GM21723 (cell line): ENCODE results near the gene LMX1A.

Experiments used
- ATAC-seq: cut with Tn5 transposase; IDR thresholded peaks from one replicate; pipeline ENCODE4 v1.9.1; 2021; ENCODE audit warnings: mild to moderate bottlenecking, moderate library complexity; ENCODE audit not compliant: unreplicated experiment

The LMX1A gene

DNA sequence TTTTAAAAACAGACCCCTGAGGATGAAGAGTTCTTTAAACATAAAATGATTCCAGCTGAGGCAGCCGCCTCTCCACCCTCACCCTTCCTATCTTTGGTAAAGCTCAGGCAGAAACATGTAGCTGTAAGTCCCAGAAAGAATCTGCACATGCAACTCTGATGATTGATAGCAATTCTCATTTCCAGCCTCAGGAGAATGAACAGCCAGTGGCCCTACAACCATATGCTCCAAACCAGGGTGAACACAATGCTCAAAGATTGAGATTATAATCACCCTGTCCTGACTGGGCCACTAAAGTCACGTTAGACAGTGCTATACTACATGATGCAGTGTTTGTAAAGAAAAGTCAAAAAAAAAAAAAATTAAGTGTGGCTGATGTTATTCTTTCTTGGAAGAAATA lies 80.2 kb downstream of the LMX1A start:
- no peak for ATAC-seq

DNA sequence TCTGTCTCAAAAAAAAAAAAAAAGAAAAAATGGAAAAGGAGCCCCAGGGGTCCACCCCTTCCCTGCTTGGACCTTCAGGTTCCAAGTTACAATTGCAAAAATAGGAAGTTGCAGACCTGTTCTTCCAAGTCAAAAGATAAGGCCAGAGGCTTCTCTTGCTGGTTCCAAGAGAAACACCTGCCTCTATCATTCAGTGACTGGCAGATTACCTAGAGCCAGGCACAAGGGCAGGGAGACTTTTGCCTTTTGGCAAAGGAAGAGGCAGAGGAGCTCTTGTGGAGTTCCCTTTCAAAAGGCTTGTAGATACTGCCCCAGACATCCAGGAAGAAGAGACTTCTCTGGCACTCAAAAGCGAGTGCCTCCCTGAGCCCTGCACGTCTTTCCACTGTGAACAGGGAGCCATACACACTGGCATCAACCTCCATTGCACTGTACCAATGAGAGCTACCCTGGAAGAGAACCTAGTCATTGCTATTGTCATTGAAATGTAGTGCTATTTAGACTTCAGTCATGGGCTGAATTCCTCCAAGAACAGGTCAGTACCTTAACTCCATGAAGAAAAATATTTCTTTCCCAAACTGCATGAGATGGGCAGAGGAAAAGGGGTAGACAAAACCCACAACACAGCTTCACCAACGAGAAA lies 91.2 kb downstream of the LMX1A start:
- no peak for ATAC-seq

- no peak for ATAC-seq
Observed at GRCh38 chr1:165259706-165260428, 96.6 kb downstream of the LMX1A start.

DNA sequence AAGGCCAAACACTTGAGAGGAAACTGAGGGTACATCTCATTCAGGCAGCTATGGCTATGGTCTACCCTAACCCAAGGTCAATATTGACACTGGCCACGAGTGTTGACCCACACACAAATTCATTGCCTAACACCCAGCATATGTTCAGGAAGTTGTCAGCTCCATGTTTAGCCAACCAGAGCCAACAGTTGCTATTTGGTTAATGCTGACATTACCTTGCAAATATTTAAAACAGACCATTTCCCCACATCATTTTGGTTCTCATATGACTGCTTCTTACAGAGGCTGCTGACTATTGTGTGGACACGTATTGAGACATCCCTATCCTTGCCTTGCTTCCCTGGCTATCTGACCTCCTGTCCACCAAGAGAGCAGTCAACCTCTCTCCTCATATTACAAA lies 97.3 kb downstream of the LMX1A start:
- ATAC-seq = no peak

DNA sequence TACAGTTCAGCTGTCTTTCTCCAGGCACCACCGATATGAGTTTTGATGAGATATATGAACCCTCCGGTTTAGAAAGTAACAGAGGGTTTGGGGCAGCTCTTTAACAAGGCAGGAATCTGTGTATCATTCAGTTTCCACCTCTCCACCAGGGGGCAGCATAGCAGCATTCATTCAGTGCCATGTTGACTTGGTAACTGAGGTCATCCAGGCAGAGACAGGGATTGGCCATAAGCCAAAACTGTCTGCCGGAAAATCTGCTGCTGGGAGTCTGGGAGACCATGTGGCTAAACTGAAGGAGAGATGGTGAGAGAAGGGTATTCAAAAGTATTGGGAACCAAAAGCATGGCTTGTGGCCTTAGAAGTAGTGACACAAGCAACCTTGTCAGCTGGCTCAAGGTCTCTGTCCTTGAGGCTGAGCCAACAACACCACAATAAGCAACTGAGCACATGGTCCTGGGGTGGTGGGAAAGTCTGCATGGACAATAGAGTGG lies 98.5 kb downstream of the LMX1A start:
- ATAC-seq = peak; percentile 74

- ATAC-seq = no peak
Observed at GRCh38 chr1:165254896-165255625, 101.5 kb downstream of the LMX1A start.

DNA sequence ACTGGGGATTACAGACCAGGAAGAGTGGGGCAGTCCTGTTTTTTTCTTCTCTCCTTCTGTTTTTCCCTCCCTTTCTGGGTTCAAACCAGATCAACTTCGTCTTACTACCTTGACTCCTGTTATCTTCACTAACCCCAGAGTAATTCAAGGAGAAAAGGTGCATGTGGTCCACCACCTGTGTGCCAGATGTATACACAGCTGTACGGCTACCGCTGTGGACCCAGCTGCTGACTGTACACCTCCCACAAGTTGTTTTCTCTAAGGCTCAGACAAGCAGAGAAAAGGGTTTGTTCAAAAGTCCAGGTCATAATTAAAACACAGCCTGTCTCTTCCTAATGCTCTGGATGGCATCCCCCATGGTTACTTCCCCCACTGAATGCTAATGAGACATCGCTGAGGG lies 102.1 kb downstream of the LMX1A start:
- ATAC-seq = no peak

- no peak for ATAC-seq
Observed at GRCh38 chr1:165253818-165254254, 102.7 kb downstream of the LMX1A start.

DNA sequence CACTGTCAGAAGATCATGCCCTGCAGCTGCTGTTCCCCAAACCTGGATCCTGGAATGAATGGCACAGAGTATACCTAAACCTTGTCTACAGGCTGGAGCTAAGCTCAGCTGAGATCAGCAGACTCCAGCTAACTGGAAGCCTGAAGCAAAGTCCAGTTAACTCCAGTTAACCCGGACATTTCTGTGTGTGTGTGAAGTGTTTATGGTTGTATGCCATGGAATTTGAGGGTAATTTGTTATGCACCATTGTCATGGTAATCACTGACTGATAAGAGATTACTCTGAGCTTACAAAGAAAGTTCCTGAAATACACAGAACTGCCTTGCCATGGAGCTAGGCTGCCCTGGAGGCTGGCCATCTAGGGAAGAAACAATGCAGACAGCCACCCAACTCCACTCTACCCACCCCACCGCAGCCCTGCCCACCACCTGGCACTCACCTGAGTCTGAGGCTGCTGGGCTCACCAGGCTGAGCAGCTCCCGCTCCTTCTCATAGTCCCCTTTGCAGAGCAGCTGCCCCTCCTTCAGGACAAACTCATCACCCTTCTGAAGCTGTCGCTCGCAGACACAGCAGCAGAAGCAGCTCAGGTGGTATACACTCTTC lies 107.4 kb downstream of the LMX1A start:
- ATAC-seq = no peak

DNA sequence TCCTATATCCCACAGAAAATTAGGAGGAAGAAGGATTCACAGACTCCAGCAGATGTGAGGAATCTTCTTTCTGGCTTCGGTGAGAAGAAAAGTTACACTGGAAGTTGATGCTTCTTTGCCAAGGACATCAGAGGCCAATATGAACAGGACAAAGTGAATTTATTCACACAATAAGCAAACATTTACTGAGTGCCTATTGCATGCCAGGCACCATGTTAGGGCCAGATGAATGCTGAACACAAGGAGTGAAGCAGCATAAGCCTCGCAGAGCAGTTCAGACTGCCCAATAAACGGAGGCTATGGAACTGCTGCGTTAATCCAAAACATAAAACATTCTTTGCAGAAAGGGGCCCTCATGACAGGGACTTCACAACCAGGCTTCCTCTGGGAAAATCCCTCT lies 114.6 kb downstream of the LMX1A start:
- ATAC-seq = no peak

DNA sequence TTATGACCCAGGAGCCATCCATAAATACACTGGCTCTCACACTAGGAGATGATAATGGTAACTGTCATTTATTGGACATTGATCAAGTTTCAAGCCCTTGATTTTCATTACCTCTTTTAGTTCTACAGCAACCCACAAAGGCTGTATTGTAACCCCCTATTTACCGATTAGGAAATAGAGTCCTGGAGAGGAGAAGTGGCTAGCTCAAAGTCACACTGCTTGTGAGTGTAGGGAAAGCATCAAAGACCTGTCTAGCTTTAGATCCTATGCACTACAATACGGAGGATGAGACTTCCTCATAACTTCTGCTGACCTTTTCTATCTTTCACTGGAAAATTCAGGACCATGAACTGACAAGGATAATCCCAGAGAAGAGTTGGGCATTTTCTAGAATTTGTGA lies 115.2 kb downstream of the LMX1A start:
- no peak for ATAC-seq

- ATAC-seq = no peak
Observed at GRCh38 chr1:165240492-165240891, 116.0 kb downstream of the LMX1A start.

DNA sequence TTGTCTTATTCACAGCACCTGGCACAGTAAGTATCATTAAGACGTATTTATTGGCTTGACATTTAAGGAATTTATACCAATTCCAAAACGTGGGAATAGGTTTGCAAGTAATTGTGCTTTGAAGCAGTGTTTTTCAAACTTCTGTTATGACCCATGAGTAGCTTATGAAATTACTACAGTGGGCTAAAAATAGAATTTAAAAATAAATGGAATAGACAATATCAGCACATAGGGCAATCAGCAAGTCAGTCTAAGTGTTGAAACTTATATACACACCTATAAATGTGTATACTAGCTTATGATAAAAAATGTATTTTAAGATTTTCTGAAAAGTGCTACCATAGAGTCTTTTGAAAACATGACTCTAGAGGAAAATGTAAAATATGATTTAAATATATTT lies 116.6 kb downstream of the LMX1A start:
- ATAC-seq = no peak

- ATAC-seq = no peak
Observed at GRCh38 chr1:165235777-165236291, 120.7 kb downstream of the LMX1A start.

DNA sequence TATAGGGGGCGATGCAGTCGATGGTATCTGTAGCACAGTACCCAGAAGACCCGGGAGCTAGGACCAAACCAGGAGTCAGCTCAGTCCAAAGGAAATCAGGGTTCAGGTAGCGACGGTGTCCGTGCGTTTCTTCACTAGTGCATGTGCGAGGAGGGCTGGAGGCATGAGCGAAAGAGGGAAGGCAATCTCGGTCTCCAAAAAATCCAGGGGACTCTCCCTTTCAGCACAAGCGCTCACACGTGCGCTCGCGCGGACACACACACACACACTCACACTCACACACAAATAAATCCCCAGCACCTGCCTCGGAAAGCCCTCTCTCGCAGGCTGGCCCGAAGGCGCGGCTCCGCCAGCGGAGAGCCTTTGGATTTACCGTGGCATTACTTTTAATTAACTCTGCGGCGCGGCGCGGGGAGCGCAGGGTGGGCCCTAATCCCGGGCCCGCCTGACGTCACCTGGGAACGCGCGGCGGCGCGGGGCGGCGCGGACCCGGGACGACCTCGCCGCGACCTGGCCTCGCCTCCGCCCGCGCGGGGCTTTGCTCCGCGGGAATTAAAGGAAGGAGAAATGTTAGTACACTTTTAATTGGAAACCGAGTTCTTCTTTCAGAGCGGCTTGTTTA lies 121.2 kb downstream of the LMX1A start:
- ATAC-seq = no peak

DNA sequence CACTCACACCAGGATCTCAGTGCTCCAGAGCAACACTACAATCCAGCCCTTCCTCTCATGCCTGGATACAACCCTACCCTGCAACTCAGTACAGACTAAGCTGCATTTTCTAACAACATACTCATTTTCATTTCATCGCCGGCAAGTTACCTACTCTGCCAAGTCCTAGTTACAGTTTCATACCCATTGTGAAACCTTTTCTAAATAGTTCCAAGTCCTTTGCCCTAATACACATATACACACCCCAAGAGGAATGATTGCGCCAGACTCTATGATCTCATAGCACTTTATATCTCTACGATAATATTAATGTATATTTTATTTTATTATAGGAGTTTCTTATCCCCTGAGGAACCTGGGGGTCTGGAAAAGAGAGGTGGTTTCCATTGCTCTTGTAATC lies 122.4 kb downstream of the LMX1A start:
- ATAC-seq = no peak

- no peak for ATAC-seq
Observed at GRCh38 chr1:165228676-165229075, 127.8 kb downstream of the LMX1A start.

DNA sequence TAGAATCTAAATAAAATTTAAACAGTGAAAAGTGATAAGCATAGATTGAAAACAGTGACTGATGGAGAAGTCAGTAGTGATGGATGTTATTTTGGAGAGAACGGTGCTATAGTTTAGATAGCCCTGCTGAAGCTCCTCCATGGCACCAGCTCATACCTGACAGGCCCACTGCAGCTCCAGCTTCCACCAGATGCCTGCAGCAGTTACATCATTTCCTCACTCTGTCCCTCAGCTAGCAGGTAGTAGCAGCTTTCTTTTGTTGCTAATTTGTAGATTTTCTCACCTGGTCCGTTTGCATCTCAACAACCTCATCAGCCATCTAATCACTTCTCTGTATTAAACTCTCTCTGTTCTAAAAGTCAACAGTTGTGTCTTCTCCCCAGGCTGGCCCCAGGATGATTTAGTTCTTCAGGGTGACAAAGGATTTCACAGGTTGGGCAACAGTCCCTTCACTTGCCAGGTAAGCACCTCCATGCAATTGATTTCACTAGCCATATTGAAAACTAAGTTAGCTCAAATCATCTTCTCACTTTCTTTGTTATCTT lies 128.3 kb downstream of the LMX1A start:
- no peak for ATAC-seq

GRCh38 chr1:165226326-165226725 lies 130.2 kb downstream of the LMX1A start:
- no peak for ATAC-seq

- no peak for ATAC-seq
Observed at GRCh38 chr1:165225650-165226049, 130.9 kb downstream of the LMX1A start.
